ENCODE data around the gene TOPBP1. TPM values are rescaled to one million over a fixed set of nuclear protein-coding genes. Genes with fewer than 3 reads are reported as not detected.

The TOPBP1 gene
- total RNA-seq, 1 donor from 2014 or later: 18.2 TPM

GRCh38 chr3:133676336-133677118 is 14.8 kb upstream of the TOPBP1 start:
- no peaks in the 10 kb centered on the region for H3K4me1 ChIP-seq
- TF ChIP-seq CTCF (IDR thresholded peaks at IDR 0.05): no peak
- no peaks in the 10 kb centered on the region for H3K9me3 ChIP-seq
- peaks cover 39% of the 10 kb centered on the region for H3K27me3 ChIP-seq (ENCODE audit: low read depth)
- ATAC-seq: no peak
- no peak for DNase-seq
- no peak overlapping the region for H3K27ac ChIP-seq
- no peak overlapping the region for H3K4me3 ChIP-seq
- H3K36me3 ChIP-seq: no peaks in the 10 kb centered on the region
- intact Hi-C loops (cut with DNase I): no loop called here

DNA sequence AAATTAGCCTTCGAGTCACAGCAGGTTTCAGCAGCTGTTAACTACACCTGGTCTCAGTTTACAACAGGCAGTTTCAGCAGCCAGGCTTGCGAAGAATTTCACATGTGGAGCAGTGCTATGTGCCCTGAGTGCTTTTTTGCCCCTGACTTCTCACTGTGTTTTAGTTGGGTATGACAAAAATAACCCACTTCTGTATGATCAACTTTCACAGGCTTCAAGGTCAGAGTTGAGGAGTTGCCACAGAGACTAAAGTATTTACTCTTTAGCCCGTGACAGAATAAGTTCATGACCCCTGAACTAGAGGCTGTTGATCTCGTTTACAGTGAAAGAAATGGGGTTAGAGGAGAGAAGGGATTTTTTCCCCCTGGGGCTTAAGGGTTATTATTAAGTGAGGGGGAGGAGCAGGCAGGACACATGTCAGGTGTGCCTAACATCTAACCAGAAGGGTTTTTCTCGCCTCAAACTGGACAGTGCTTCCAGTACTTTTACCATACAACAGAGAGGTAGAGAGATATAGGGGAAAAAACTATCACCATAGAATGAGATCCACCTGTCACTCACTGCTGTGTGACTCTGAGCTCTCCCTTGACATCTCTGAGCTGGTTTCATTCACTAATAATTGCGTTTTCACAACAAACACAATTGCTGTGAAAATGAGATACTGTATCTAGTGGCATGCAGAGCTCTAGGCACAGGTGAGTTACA is 14.0 kb upstream of the TOPBP1 start:
- no peak for DNase-seq

DNA sequence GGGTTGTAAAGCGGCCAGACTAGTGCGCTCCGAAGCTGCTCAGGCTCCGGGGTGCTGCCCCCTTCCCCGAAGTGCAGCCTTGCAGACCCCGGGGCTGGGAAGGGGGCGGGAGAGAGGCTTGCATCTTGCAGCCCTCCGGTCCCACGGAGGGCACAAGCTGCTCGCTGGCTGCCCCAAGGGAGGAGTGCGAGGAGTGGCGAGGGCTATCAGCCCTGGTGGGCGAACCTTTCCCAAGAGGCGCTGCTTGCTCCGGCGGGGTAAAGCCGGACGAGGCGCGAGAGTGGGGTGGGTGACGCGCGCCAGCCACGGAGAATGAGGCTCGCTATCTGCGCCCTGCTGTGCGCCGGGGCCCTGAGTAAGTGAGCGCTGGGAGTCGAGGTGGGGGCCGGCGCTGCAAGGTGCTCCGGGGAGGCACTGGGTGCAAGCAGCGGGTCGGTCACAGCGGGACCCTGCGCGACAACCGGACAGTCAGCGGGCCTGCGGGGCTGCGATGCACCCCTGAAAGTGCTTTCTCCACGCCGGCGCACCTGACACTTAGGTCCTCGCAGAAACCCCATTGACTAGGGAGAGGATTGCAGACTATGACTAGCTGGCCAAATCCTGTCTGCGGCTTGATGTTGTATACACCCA is 12.7 kb upstream of the TOPBP1 start:
- DNase-seq (no peak), ATAC-seq (peak in 1 of 2 donors; percentile 35)
- Histone ChIP-seq H3K4me1 (no peaks in the 10 kb centered on the region), H3K27me3 (ENCODE audit: low read depth) (peaks cover 39% of the 10 kb centered on the region), H3K27ac (no peak overlapping the region), H3K36me3 (no peaks in the 10 kb centered on the region), H3K9me3 (no peaks in the 10 kb centered on the region), H3K4me3 (no peak overlapping the region)
- intact Hi-C loops (cut with DNase I): no loop called here
- TF ChIP-seq CTCF (IDR thresholded peaks at IDR 0.05): no peak

More for the DNA sequence above, 14.0 kb upstream of the TOPBP1 start:
- no peak overlapping the region for H3K4me3 ChIP-seq
- H3K27ac ChIP-seq: no peak overlapping the region
- intact Hi-C loops (cut with DNase I): no loop called here
- H3K4me1 ChIP-seq: no peaks in the 10 kb centered on the region
- peaks cover 39% of the 10 kb centered on the region for H3K27me3 ChIP-seq (ENCODE audit: low read depth)
- no peak for TF ChIP-seq CTCF (IDR thresholded peaks at IDR 0.05)
- ATAC-seq: no peak
- H3K36me3 ChIP-seq: no peaks in the 10 kb centered on the region
- H3K9me3 ChIP-seq: no peaks in the 10 kb centered on the region

GRCh38 chr3:133673746-133674145 is 12.0 kb upstream of the TOPBP1 start:
- ATAC-seq (no peak), DNase-seq (no peak)
- Histone ChIP-seq H3K27ac (no peak overlapping the region), H3K9me3 (no peaks in the 10 kb centered on the region), H3K27me3 (ENCODE audit: low read depth) (peaks cover 39% of the 10 kb centered on the region), H3K4me1 (no peaks in the 10 kb centered on the region), H3K36me3 (no peaks in the 10 kb centered on the region), H3K4me3 (no peak overlapping the region)
- intact Hi-C loops (cut with DNase I): no loop called here
- TF ChIP-seq CTCF (IDR thresholded peaks at IDR 0.05): no peak

- Histone ChIP-seq H3K36me3 (no peaks in the 10 kb centered on the region), H3K9me3 (no peaks in the 10 kb centered on the region), H3K27me3 (ENCODE audit: low read depth) (peaks cover 39% of the 10 kb centered on the region), H3K4me1 (no peaks in the 10 kb centered on the region), H3K27ac (no peak overlapping the region), H3K4me3 (no peak overlapping the region)
- DNase-seq: no peak
- no peak for TF ChIP-seq CTCF (IDR thresholded peaks at IDR 0.05)
- no peak for ATAC-seq
- intact Hi-C loops (cut with DNase I): no loop called here
Observed at GRCh38 chr3:133672461-133672860, 10.7 kb upstream of the TOPBP1 start.
